H1 (cell line): Measurements from ENCODE around the gene DNAH8. TPM values are rescaled to one million over a fixed set of nuclear protein-coding genes. Genes with fewer than 3 reads are reported as not detected.

Experiments used
- ASH2L ChIP-seq: fragments of 200-600, 300-600 bp; sonication (generic); IDR thresholded peaks from one replicate; pipeline ENCODE4 v1.7.1; 2017; ENCODE audit warnings: low read length
- BACH1 ChIP-seq: IDR thresholded peaks from 2 replicates; pipeline ENCODE4 v1.6.1; 2012; ENCODE audit warnings: low read length, improper control_type of control experiment
- CBX5 ChIP-seq: fragments of 300-800, 300-1000 bp; sonication (generic); IDR thresholded peaks from 2 replicates; pipeline ENCODE4 v1.7.1; 2016; ENCODE audit warnings: antibody characterized with exemption, low read length, low read depth
- CBX8 ChIP-seq: fragments of 300-800, 300-1000 bp; sonication (generic); IDR thresholded peaks from 2 replicates; pipeline ENCODE4 v1.7.1; 2016; ENCODE audit warnings: low read depth, low read length, borderline replicate concordance
- HDAC6 ChIP-seq: IDR thresholded peaks from one replicate; pipeline ENCODE4 v1.7.1; 2012; ENCODE audit warnings: low read depth, mild to moderate bottlenecking, inconsistent platforms, low read length, moderate library complexity
- TBP ChIP-seq: IDR thresholded peaks from 2 replicates; pipeline ENCODE4 v1.6.1; 2011; ENCODE audit warnings: low read depth, low read length, improper control_type of control experiment
- YY1 ChIP-seq: IDR thresholded peaks from 2 replicates; pipeline ENCODE4 v1.6.1; 2011; ENCODE audit warnings: low read depth, mild to moderate bottlenecking, low read length
- polyA plus RNA-seq, 7 experiments: library from polyadenylated mRNA; depleted of rRNA in 3 of 7; stranded (reverse) in 5 of 7; unstranded in 2 of 7; fragments of >200 nt in 5 of 7; fragments of 200-250 nt in 2 of 7; gene quantifications; 1 replicate in 5 of 7; 2 replicates in 1 of 7; 4 replicates in 1 of 7; pipeline versions ENCODE4 v1.2.1 to v1.2.3, GENCODE V29; 2011 to 2013; ENCODE audit warnings: missing spikeins in 2 of 7, mixed read lengths in 2 of 7
- total RNA-seq: library from RNA; stranded (reverse); fragmentation: NEBNext Ultra II Directional; extraction: Animal tissue kit (Norgen Biotek cat#: 25700); gene quantifications from 2 replicates; pipeline ENCODE4 v1.2.1, GENCODE V29; 2021

Gene DNAH8
- total and polyA plus RNA-seq, 2 of the 8 experiments (the other 6 are each of a cell fraction or from before 2014, with no cell fraction given), result under 0.01 TPM; not detected in 1

DNA sequence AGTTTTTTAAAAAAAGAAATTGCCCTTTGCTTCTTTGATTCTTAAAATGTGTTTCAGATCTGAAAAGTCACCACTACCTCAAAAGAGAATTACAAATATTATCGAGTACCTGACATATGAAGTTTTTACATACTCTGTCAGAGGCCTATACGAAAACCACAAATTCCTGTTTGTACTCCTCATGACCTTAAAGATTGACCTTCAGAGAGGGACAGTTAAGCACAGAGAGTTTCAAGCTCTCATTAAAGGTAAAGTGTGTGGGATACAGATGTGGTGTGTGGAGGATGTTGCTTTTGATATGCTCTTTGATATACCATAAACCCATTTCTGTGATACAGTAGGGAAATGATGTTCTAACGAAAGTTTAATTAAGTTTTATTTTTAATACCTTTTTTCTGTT, 223.6 kb downstream of the DNAH8 start (continued):
- TF ChIP-seq CBX8 (no peak), BACH1 (no peak), ASH2L (no peak), HDAC6 (no peak), TBP (no peak), CBX5 (no peak), YY1 (no peak)
